ENCODE measurements around the gene SUGCT. TPM values are rescaled to one million over a fixed set of nuclear protein-coding genes. Genes with fewer than 3 reads are reported as not detected.

Gene SUGCT
- total RNA-seq, 2 experiments from 2014 or later: not detected

- Histone ChIP-seq H4K20me1 (ENCODE audit: insufficient read depth, low read length) (no peaks in the 10 kb centered on the region), H3K4me2 (ENCODE audit: low read length) (no peak overlapping the region), H3K9me3 (ENCODE audit: low read length) (peaks cover 22% of the 10 kb centered on the region; the same call in 1 of the 2 replicates), H3K9me2 (ENCODE audit: insufficient read depth, low read length) (no peaks in the 10 kb centered on the region), H3K4me3 (ENCODE audit: low read depth, low read length, poor library complexity, severe bottlenecking) (no peak overlapping the region), H3K36me3 (ENCODE audit: insufficient read depth, low read length) (peaks cover 7% of the 10 kb centered on the region; the same call in 1 of the 2 replicates), H3K27ac (ENCODE audit: low read depth, low read length, poor library complexity, severe bottlenecking) (no peak overlapping the region), H3K79me2 (ENCODE audit: insufficient read depth, low read depth, low read length) (no peaks in the 10 kb centered on the region), H3K4me1 (ENCODE audit: insufficient read depth, low read length, poor library complexity, severe bottlenecking) (peaks cover 31% of the 10 kb centered on the region), H2AFZ (ENCODE audit: low read length) (no peak overlapping the region)
- intact Hi-C loops (cut with micrococcal nuclease; ENCODE audit: unreplicated experiment): no loop called here
- ChIA-PET CTCF (ENCODE audit: unreplicated experiment) (no interaction called here), POLR2A (no interaction called here)
- BruUV-seq (replicated peaks): no TSS peak
- TF ChIP-seq CTCF (conservative IDR thresholded peaks at IDR 0.05; ENCODE audit: low read length) (no peak), EZH2phosphoT487 (IDR thresholded peaks at IDR 0.05; ENCODE audit: borderline replicate concordance, low read depth, low read length) (no peak)
- DNase-seq (ENCODE audit: low spot score): no peak
Observed at GRCh38 chr7:40839881-40840280, 705.1 kb downstream of the SUGCT start.

GRCh38 chr7:40840990-40841389, 706.2 kb downstream of the SUGCT start:
- BruUV-seq (replicated peaks): no TSS peak
- Histone ChIP-seq H3K79me2 (ENCODE audit: insufficient read depth, low read depth, low read length) (no peaks in the 10 kb centered on the region), H3K4me3 (ENCODE audit: low read depth, low read length, poor library complexity, severe bottlenecking) (no peak overlapping the region), H3K4me1 (ENCODE audit: insufficient read depth, low read length, poor library complexity, severe bottlenecking) (peaks cover 20% of the 10 kb centered on the region), H2AFZ (ENCODE audit: low read length) (no peak overlapping the region; the same call in 1 of the 2 replicates), H3K36me3 (ENCODE audit: insufficient read depth, low read length) (peaks cover 7% of the 10 kb centered on the region; the same call in 1 of the 2 replicates), H4K20me1 (ENCODE audit: insufficient read depth, low read length) (no peaks in the 10 kb centered on the region), H3K9me2 (ENCODE audit: insufficient read depth, low read length) (no peaks in the 10 kb centered on the region), H3K9me3 (ENCODE audit: low read length) (peaks cover 22% of the 10 kb centered on the region; the same call in 1 of the 2 replicates), H3K27ac (ENCODE audit: low read depth, low read length, poor library complexity, severe bottlenecking) (no peak overlapping the region), H3K4me2 (ENCODE audit: low read length) (no peak overlapping the region)
- ChIA-PET CTCF (ENCODE audit: unreplicated experiment) (no interaction called here), POLR2A (no interaction called here)
- intact Hi-C loops (cut with micrococcal nuclease; ENCODE audit: unreplicated experiment): no loop called here
- no peak for DNase-seq (ENCODE audit: low spot score)
- TF ChIP-seq CTCF (conservative IDR thresholded peaks at IDR 0.05; ENCODE audit: low read length) (no peak), EZH2phosphoT487 (IDR thresholded peaks at IDR 0.05; ENCODE audit: borderline replicate concordance, low read depth, low read length) (no peak)

- no peak for TF ChIP-seq EZH2phosphoT487 (IDR thresholded peaks at IDR 0.05; ENCODE audit: borderline replicate concordance, low read depth, low read length)
- no peak for TF ChIP-seq CTCF (conservative IDR thresholded peaks at IDR 0.05; ENCODE audit: low read length)
Observed at GRCh38 chr7:40842641-40843040, 707.8 kb downstream of the SUGCT start.

More at GRCh38 chr7:40842641-40843040, 707.8 kb downstream of the SUGCT start:
- DNase-seq (ENCODE audit: low spot score): peak; percentile 10
- no peaks in the 10 kb centered on the region for H3K79me2 ChIP-seq (ENCODE audit: insufficient read depth, low read depth, low read length)
- no peaks in the 10 kb centered on the region for H3K9me2 ChIP-seq (ENCODE audit: insufficient read depth, low read length)
- no peak overlapping the region for H3K27ac ChIP-seq (ENCODE audit: low read depth, low read length, poor library complexity, severe bottlenecking)
- POLR2A ChIA-PET: interaction anchor here (1.5 kb wide), 1 partner anchor 82 kb away, joined by 3 read pairs; no protein-coding TSS in a partner anchor
- 0 out of 2 replicates have a peak overlapping the region, but pooled peaks have one; percentile 2 for H3K4me2 ChIP-seq (ENCODE audit: low read length)
- H3K4me3 ChIP-seq (ENCODE audit: low read depth, low read length, poor library complexity, severe bottlenecking): no peak overlapping the region
- CTCF ChIA-PET (ENCODE audit: unreplicated experiment): no interaction called here
- BruUV-seq (replicated peaks): no TSS peak
- H4K20me1 ChIP-seq (ENCODE audit: insufficient read depth, low read length): no peaks in the 10 kb centered on the region
- intact Hi-C loops (cut with micrococcal nuclease; ENCODE audit: unreplicated experiment): no loop called here
- peaks cover 8% of the 10 kb centered on the region for H3K4me1 ChIP-seq (ENCODE audit: insufficient read depth, low read length, poor library complexity, severe bottlenecking)
- peak overlapping the region; percentile 77; the same call in 1 of the 2 replicates for H2AFZ ChIP-seq (ENCODE audit: low read length)
- H3K9me3 ChIP-seq (ENCODE audit: low read length): peaks cover 22% of the 10 kb centered on the region; the same call in 1 of the 2 replicates
- H3K36me3 ChIP-seq (ENCODE audit: insufficient read depth, low read length): peaks cover 7% of the 10 kb centered on the region; the same call in 1 of the 2 replicates

Data from OCI-LY7 (cell line).